Panc1 (cell line): ENCODE data around the gene ADAMTS2. TPM values are rescaled to one million over a fixed set of nuclear protein-coding genes. Genes with fewer than 3 reads are reported as not detected.

ENCODE experiments used
- ATAC-seq: fragments of 200-7000 bp; cut with Tn5 transposase; 2 replicates; pipeline ENCODE4 v1.9.1; 2020; ENCODE audit warnings: mild to moderate bottlenecking, moderate library complexity
- BruUV-seq: library from RNA; stranded (reverse); fragments of 400-500 nt; replicated peaks from 2 replicates; lab custom pipeline; 2021; lab: Mats Ljungman, UMichigan
- CTCF ChIA-PET: fragments of 300-600 bp; sonication (Branson Sonifier 250); formaldehyde crosslinking; loops from one replicate; lab custom pipeline; 2022; ENCODE audit warnings: antibody characterized with exemption; lab: Charles Lee
- POLR2A ChIA-PET: fragments of 300-600 bp; sonication (Branson Sonifier 250); formaldehyde crosslinking; loops from one replicate; lab custom pipeline; 2022; ENCODE audit warnings: antibody characterized with exemption; lab: Charles Lee
- DNase-seq: peaks from one replicate; pipeline ENCODE4 v3.0.0-alpha.2; 2010; ENCODE audit warnings: low read depth, low spot score
- H3K27ac ChIP-seq: 2 replicates; pipeline ENCODE4 v1.5.1; 2011; ENCODE audit warnings: mild to moderate bottlenecking, low read length, inconsistent platforms
- H3K27me3 ChIP-seq: fragments of 200-500 bp; sonication (Bioruptor generic); 2 replicates; pipeline ENCODE4 v1.6.0; 2014; ENCODE audit warnings: low read length, inconsistent platforms; ENCODE audit not compliant: control insufficient read depth, insufficient read depth
- H3K36me3 ChIP-seq: fragments of 200-500 bp; sonication (Bioruptor generic); 2 replicates; pipeline ENCODE4 v1.5.1; 2014; ENCODE audit warnings: inconsistent platforms, mild to moderate bottlenecking, low read length, moderate library complexity; ENCODE audit not compliant: control insufficient read depth, insufficient read depth
- H3K4me1 ChIP-seq: 2 replicates; pipeline ENCODE4 v1.5.1; 2011; ENCODE audit warnings: inconsistent platforms, mild to moderate bottlenecking, low read length, moderate library complexity; ENCODE audit not compliant: control insufficient read depth, insufficient read depth
- H3K4me3 ChIP-seq, 2 experiments: 2 replicates each; pipeline ENCODE4 v1.5.1; 2011 to 2012; ENCODE audit warnings: low read depth in 2 of 2, low read length in 2 of 2, mild to moderate bottlenecking in 2 of 2, inconsistent platforms in 1 of 2, moderate library complexity in 1 of 2
- H3K9me3 ChIP-seq: fragments of 200-500 bp; sonication (Bioruptor generic); 2 replicates; pipeline ENCODE4 v1.5.1; 2014; ENCODE audit warnings: low read depth, mild to moderate bottlenecking, inconsistent platforms, low read length, moderate library complexity; ENCODE audit not compliant: control insufficient read depth, insufficient read depth
- POLR2AphosphoS5 ChIP-seq: IDR thresholded peaks from 2 replicates; pipeline ENCODE4 v1.6.1; 2012; ENCODE audit warnings: mild to moderate bottlenecking, low read depth, low read length, moderate library complexity
- REST ChIP-seq, 2 experiments: IDR thresholded peaks; 2 replicates each; pipeline ENCODE4 v1.6.1; 2011 to 2012; ENCODE audit warnings: low read depth in 2 of 2, control low read depth in 1 of 2, low read length in 1 of 2, mild to moderate bottlenecking in 1 of 2, moderate library complexity in 1 of 2; ENCODE audit not compliant: insufficient read depth in 1 of 2
- SIN3A ChIP-seq: IDR thresholded peaks from 2 replicates; pipeline ENCODE4 v1.6.1; 2012; ENCODE audit warnings: low read depth, mild to moderate bottlenecking, low read length, moderate library complexity, borderline replicate concordance; ENCODE audit not compliant: insufficient read depth
- TCF7L2 ChIP-seq: IDR thresholded peaks from 2 replicates; pipeline ENCODE4 v1.6.1; 2011; ENCODE audit warnings: mild to moderate bottlenecking, low read depth, low read length, inconsistent platforms
- in situ Hi-C: cut with HindIII; loops from 2 replicates; pipeline ENCODE4 v1.10.0; 2016; ENCODE audit warnings: low sequenced_read_pairs, low pct_unique_long_range_greater_than_20kb
- intact Hi-C: fragments of 100-400 bp; cut with micrococcal nuclease; formaldehyde crosslinking; loops from one replicate; pipeline ENCODE4 v1.10.0; 2022; ENCODE audit not compliant: unreplicated experiment
- total RNA-seq: library from RNA; stranded (reverse); gene quantifications from one replicate; pipeline ENCODE4 v1.2.1, GENCODE V29; 2021; ENCODE audit not compliant: unreplicated experiment
- TF ChIP-seq, protein P1 (sequence below): fragments of 450-650 bp; IDR thresholded peaks from 2 replicates; pipeline ENCODE4 v1.5.1; 2017; ENCODE audit warnings: mild to moderate bottlenecking

Gene ADAMTS2
- total RNA-seq, 1 experiment from 2014 or later, result 0.13 TPM

- Histone ChIP-seq H3K27me3 (no peaks in the 10 kb centered on the region), H3K27ac (no peak overlapping the region), H3K36me3 (no peaks in the 10 kb centered on the region), H3K4me3 (no peak overlapping the region), H3K4me1 (no peaks in the 10 kb centered on the region), H3K9me3 (no peaks in the 10 kb centered on the region)
- intact Hi-C loops (no loop called here), in situ Hi-C loops (no loop called here)
- ChIA-PET CTCF (no interaction called here), POLR2A (no interaction called here)
- no TSS peak for BruUV-seq
- DNase-seq (no peak), ATAC-seq (no peak)
- TF ChIP-seq REST (IDR thresholded peaks at IDR 0.05; ENCODE audit: insufficient read depth in 1 of 2, low read depth in 2 of 2, low read length in 1 of 2) (no peak), POLR2AphosphoS5 (no peak), TCF7L2 (no peak), SIN3A (no peak)
- TF ChIP-seq, protein P1, sequence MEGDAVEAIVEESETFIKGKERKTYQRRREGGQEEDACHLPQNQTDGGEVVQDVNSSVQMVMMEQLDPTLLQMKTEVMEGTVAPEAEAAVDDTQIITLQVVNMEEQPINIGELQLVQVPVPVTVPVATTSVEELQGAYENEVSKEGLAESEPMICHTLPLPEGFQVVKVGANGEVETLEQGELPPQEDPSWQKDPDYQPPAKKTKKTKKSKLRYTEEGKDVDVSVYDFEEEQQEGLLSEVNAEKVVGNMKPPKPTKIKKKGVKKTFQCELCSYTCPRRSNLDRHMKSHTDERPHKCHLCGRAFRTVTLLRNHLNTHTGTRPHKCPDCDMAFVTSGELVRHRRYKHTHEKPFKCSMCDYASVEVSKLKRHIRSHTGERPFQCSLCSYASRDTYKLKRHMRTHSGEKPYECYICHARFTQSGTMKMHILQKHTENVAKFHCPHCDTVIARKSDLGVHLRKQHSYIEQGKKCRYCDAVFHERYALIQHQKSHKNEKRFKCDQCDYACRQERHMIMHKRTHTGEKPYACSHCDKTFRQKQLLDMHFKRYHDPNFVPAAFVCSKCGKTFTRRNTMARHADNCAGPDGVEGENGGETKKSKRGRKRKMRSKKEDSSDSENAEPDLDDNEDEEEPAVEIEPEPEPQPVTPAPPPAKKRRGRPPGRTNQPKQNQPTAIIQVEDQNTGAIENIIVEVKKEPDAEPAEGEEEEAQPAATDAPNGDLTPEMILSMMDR, result no peak
Observed at GRCh38 chr5:179123491-179124272, 221.6 kb downstream of the ADAMTS2 start.

GRCh38 chr5:179123109-179123426 lies 222.2 kb downstream of the ADAMTS2 start:
- TF ChIP-seq SIN3A (no peak), POLR2AphosphoS5 (no peak), REST (IDR thresholded peaks at IDR 0.05; ENCODE audit: insufficient read depth in 1 of 2, low read depth in 2 of 2, low read length in 1 of 2) (no peak), TCF7L2 (no peak)
- TF ChIP-seq, protein P1, result no peak
- H3K4me1 ChIP-seq, result no peaks in the 10 kb centered on the region
- BruUV-seq, result no TSS peak
- no peaks in the 10 kb centered on the region for H3K9me3 ChIP-seq
- intact Hi-C loops (no loop called here), in situ Hi-C loops (no loop called here)
- no peak; the same call in 1 of the 2 replicates for ATAC-seq
- no peaks in the 10 kb centered on the region for H3K27me3 ChIP-seq
- no peak overlapping the region for H3K27ac ChIP-seq
- POLR2A ChIA-PET, result no interaction called here
- no peaks in the 10 kb centered on the region for H3K36me3 ChIP-seq
- CTCF ChIA-PET, result no interaction called here
- no peak overlapping the region for H3K4me3 ChIP-seq
- no peak for DNase-seq
